Measurements from ENCODE around the gene SEC61B. TPM values are rescaled to one million over a fixed set of nuclear protein-coding genes. Genes with fewer than 3 reads are reported as not detected.
"Not testable (repeated sequence)": the region's sequence is repeated elsewhere in the genome, so short reads cannot be mapped to it uniquely, and the experiment has no call there.

Gene SEC61B
- total and polyA plus RNA-seq, 2 donors from 2014 or later = 118 to 328 TPM

- Histone ChIP-seq H3K27me3 (ENCODE audit: control insufficient read depth, insufficient read depth, low read length) (no peaks in the 10 kb centered on the region), H3K9ac (ENCODE audit: low read length in 3 of 3) (no peak overlapping the region), H3K27ac (ENCODE audit: low read depth in 2 of 2, low read length in 2 of 2) (no peak overlapping the region), H3K9me3 (ENCODE audit: control insufficient read depth in 2 of 3, insufficient read depth in 1 of 3, low read length in 3 of 3) (no peaks in the 10 kb centered on the region), H3K4me3 (ENCODE audit: low read length in 3 of 3) (no peak overlapping the region), H3K4me1 (ENCODE audit: control insufficient read depth in 2 of 3, insufficient read depth in 2 of 3, low read depth in 1 of 3, low read length in 3 of 3) (no peaks in the 10 kb centered on the region), H3K36me3 (ENCODE audit: control insufficient read depth in 2 of 3, insufficient read depth in 3 of 3, low read length in 3 of 3) (no peaks in the 10 kb centered on the region)
- DNase-seq = no peak
- no peak for TF ChIP-seq CTCF (IDR thresholded peaks at IDR 0.05; ENCODE audit: borderline replicate concordance, extremely low read depth, insufficient read depth)
- FAIRE-seq = no peak
- intact Hi-C loops (cut with DNase I) = no loop called here
Measured at GRCh38 chr9:99190597-99191283, 31.3 kb upstream of the SEC61B start.

GRCh38 chr9:99192786-99193465, 29.2 kb upstream of the SEC61B start:
- FAIRE-seq = no peak
- Histone ChIP-seq H3K36me3 (ENCODE audit: control insufficient read depth in 2 of 3, insufficient read depth in 3 of 3, low read length in 3 of 3) (no peaks in the 10 kb centered on the region), H3K9ac (ENCODE audit: low read length in 3 of 3) (no peak overlapping the region), H3K4me1 (ENCODE audit: control insufficient read depth in 2 of 3, insufficient read depth in 2 of 3, low read depth in 1 of 3, low read length in 3 of 3) (no peaks in the 10 kb centered on the region), H3K9me3 (ENCODE audit: control insufficient read depth in 2 of 3, insufficient read depth in 1 of 3, low read length in 3 of 3) (no peaks in the 10 kb centered on the region), H3K27ac (ENCODE audit: low read depth in 2 of 2, low read length in 2 of 2) (no peak overlapping the region), H3K27me3 (ENCODE audit: control insufficient read depth, insufficient read depth, low read length) (no peaks in the 10 kb centered on the region), H3K4me3 (ENCODE audit: low read length in 3 of 3) (no peak overlapping the region)
- DNase-seq = no peak
- intact Hi-C loops (cut with DNase I) = no loop called here
- TF ChIP-seq CTCF (IDR thresholded peaks at IDR 0.05; ENCODE audit: borderline replicate concordance, extremely low read depth, insufficient read depth) = no peak

- Histone ChIP-seq H3K36me3 (ENCODE audit: control insufficient read depth in 2 of 3, insufficient read depth in 3 of 3, low read length in 3 of 3) (no peaks in the 10 kb centered on the region), H3K4me3 (ENCODE audit: low read length in 3 of 3) (no peak overlapping the region), H3K9ac (ENCODE audit: low read length in 3 of 3) (no peak overlapping the region), H3K27ac (ENCODE audit: low read depth in 2 of 2, low read length in 2 of 2) (no peak overlapping the region), H3K27me3 (ENCODE audit: control insufficient read depth, insufficient read depth, low read length) (no peaks in the 10 kb centered on the region), H3K4me1 (ENCODE audit: control insufficient read depth in 2 of 3, insufficient read depth in 2 of 3, low read depth in 1 of 3, low read length in 3 of 3) (no peaks in the 10 kb centered on the region), H3K9me3 (ENCODE audit: control insufficient read depth in 2 of 3, insufficient read depth in 1 of 3, low read length in 3 of 3) (no peaks in the 10 kb centered on the region)
- FAIRE-seq = no peak
- intact Hi-C loops (cut with DNase I) = no loop called here
- DNase-seq = no peak
- TF ChIP-seq CTCF (IDR thresholded peaks at IDR 0.05; ENCODE audit: borderline replicate concordance, extremely low read depth, insufficient read depth) = no peak
Measured at GRCh38 chr9:99193466-99193821, 28.6 kb upstream of the SEC61B start.

- FAIRE-seq = not testable (repeated sequence)
Measured at GRCh38 chr9:99196484-99196883, 25.6 kb upstream of the SEC61B start.

More at GRCh38 chr9:99196484-99196883, 25.6 kb upstream of the SEC61B start:
- H3K9ac ChIP-seq (ENCODE audit: low read length in 3 of 3); H3K4me3 ChIP-seq (ENCODE audit: low read length in 3 of 3); H3K9me3 ChIP-seq (ENCODE audit: control insufficient read depth in 2 of 3, insufficient read depth in 1 of 3, low read length in 3 of 3); H3K4me1 ChIP-seq (ENCODE audit: control insufficient read depth in 2 of 3, insufficient read depth in 2 of 3, low read depth in 1 of 3, low read length in 3 of 3); H3K27ac ChIP-seq (ENCODE audit: low read depth in 2 of 2, low read length in 2 of 2); H3K27me3 ChIP-seq (ENCODE audit: control insufficient read depth, insufficient read depth, low read length); intact Hi-C loops (cut with DNase I); DNase-seq; H3K36me3 ChIP-seq (ENCODE audit: control insufficient read depth in 2 of 3, insufficient read depth in 3 of 3, low read length in 3 of 3): not testable (repeated sequence)
